IPS-15b (cell line): ENCODE measurements around the gene BRCC3.

Experiments used
- H3K27me3 ChIP-seq: one replicate; pipeline ENCODE4 v1.6.1; 2013; ENCODE audit warnings: low read length; ENCODE audit not compliant: control insufficient read depth, insufficient read depth
- H3K36me3 ChIP-seq: one replicate; pipeline ENCODE4 v1.6.1; 2013; ENCODE audit warnings: low read length; ENCODE audit not compliant: control insufficient read depth, insufficient read depth
- H3K4me1 ChIP-seq: one replicate; pipeline ENCODE4 v1.6.1; 2013; ENCODE audit warnings: mild to moderate bottlenecking, low read length; ENCODE audit not compliant: control insufficient read depth, insufficient read depth
- H3K4me3 ChIP-seq: one replicate; pipeline ENCODE4 v1.5.1; 2013; ENCODE audit warnings: low read depth, low read length
- H3K9ac ChIP-seq: one replicate; pipeline ENCODE4 v1.6.1; 2013; ENCODE audit warnings: low read depth, mild to moderate bottlenecking, low read length
- H3K9me3 ChIP-seq: one replicate; pipeline ENCODE4 v1.6.1; 2013; ENCODE audit warnings: mild to moderate bottlenecking, low read length; ENCODE audit not compliant: control insufficient read depth, insufficient read depth

Gene BRCC3

GRCh38 chrX:155046129-155046810, 25.0 kb upstream of the BRCC3 start:
- Histone ChIP-seq H3K4me1 (no peaks in the 10 kb centered on the region), H3K9me3 (peaks cover 3% of the 10 kb centered on the region), H3K27me3 (no peaks in the 10 kb centered on the region)

DNA sequence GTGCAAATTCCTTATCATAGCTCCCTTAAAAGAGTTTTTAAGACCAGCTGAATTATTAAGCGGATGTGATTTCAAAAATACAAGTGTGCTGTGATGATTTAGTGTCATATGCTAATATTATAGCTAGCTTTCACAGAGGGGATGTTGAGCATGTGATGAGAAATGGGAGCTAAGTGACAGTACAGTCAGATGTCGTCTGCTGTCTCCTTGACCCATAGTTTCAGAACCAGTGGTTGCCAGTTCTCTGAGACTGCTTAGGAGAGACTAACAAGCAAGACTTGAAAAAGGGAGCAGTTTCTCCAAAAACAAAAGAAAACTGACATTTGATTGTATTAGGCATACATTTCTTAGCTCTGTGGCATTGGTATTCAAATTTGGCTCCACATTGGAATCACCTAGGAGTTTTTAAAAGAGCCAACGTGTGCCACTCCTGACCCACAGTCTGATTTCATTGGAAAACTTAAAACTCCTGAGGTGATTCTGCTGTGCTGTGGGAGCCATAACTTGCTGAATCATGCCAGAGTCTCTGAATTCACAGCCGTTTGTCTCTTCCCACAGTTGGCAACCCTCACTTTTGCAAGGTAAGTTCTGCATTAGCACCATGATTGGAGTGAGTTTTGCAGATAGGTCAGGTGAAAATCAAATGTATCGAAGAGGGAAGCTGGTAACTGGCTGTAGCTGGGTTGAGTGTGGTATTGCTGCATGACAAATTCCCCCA, 24.3 kb upstream of the BRCC3 start:
- no peaks in the 10 kb centered on the region for H3K4me1 ChIP-seq
- H3K9ac ChIP-seq, result no peak overlapping the region
- H3K9me3 ChIP-seq, result peaks cover 3% of the 10 kb centered on the region
- no peak overlapping the region for H3K4me3 ChIP-seq
- H3K36me3 ChIP-seq, result no peaks in the 10 kb centered on the region
- H3K27me3 ChIP-seq, result no peaks in the 10 kb centered on the region

More at GRCh38 chrX:155046129-155046810, 25.0 kb upstream of the BRCC3 start:
- no peak overlapping the region for H3K4me3 ChIP-seq
- H3K9ac ChIP-seq, result no peak overlapping the region
- no peaks in the 10 kb centered on the region for H3K36me3 ChIP-seq

GRCh38 chrX:155048977-155049619, 22.2 kb upstream of the BRCC3 start:
- Histone ChIP-seq H3K9me3 (peaks cover 3% of the 10 kb centered on the region), H3K27me3 (no peaks in the 10 kb centered on the region), H3K9ac (no peak overlapping the region), H3K4me3 (no peak overlapping the region), H3K4me1 (no peaks in the 10 kb centered on the region), H3K36me3 (no peaks in the 10 kb centered on the region)

DNA sequence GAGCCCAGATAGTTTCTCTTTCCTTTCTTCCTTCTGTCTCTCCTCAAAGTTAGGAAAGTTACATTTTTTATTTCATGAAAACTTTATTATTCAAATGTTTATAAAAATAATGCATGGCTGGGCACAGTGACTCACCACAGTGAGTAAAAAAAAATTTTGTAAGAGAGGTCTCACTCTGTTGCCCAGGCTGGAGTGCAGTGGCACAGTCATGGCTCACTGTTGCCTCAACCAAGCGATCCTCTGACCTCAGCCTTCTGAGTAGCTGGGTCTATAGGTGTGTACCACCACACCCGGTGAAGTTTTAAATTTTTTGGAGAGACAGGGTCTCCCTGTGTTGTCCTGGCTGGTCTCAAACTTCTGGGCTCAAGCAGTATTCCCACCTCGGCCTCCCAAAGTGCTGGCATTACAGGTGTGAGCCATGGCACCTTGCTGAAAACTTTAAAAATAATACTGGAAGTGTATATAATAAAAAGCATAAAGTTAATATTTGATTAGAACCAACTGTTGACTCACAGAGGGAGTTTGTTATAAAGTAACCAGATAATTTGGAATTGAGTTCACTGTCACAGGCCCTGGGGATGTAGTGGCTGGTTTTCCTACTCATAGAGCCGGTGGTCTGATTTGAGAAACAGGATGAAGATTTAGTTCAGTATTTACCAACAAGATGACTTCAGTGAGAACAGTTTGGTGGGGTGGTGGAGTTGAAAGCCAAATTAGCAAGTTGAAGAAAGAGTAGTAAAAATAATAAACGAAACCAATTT, 18.4 kb upstream of the BRCC3 start:
- no peaks in the 10 kb centered on the region for H3K36me3 ChIP-seq
- H3K9me3 ChIP-seq, result no peaks in the 10 kb centered on the region
- H3K4me3 ChIP-seq, result no peak overlapping the region
- H3K27me3 ChIP-seq, result no peaks in the 10 kb centered on the region
- no peak overlapping the region for H3K9ac ChIP-seq
- no peaks in the 10 kb centered on the region for H3K4me1 ChIP-seq

GRCh38 chrX:155053656-155054055, 17.7 kb upstream of the BRCC3 start:
- H3K27me3 ChIP-seq, result no peaks in the 10 kb centered on the region
- H3K4me3 ChIP-seq, result no peak overlapping the region

DNA sequence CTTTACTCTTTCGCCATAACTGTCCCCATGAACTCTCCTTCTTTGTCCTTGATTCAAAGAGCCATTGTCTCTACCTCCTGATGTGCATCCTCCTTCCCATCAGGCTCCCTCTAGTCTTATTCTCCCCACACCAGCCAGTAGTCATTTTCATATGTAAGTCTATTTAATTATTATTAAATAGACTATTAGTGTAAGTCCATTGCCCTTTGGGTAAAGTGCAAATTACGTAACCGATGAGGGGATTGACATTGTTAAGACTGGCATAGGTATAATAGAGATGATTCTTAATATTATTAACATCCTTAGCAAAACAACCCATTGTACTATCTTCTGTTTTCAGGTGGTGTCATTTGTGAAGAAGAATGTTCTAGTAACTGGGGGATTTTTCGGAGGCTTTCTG, 17.1 kb upstream of the BRCC3 start:
- no peak overlapping the region for H3K9ac ChIP-seq
- H3K36me3 ChIP-seq, result no peaks in the 10 kb centered on the region
- no peaks in the 10 kb centered on the region for H3K4me1 ChIP-seq
- no peaks in the 10 kb centered on the region for H3K27me3 ChIP-seq
- no peak overlapping the region for H3K4me3 ChIP-seq
- H3K9me3 ChIP-seq, result no peaks in the 10 kb centered on the region

More at GRCh38 chrX:155053656-155054055, 17.7 kb upstream of the BRCC3 start:
- no peaks in the 10 kb centered on the region for H3K9me3 ChIP-seq
- H3K36me3 ChIP-seq, result no peaks in the 10 kb centered on the region
- no peak overlapping the region for H3K9ac ChIP-seq
- no peaks in the 10 kb centered on the region for H3K4me1 ChIP-seq

DNA sequence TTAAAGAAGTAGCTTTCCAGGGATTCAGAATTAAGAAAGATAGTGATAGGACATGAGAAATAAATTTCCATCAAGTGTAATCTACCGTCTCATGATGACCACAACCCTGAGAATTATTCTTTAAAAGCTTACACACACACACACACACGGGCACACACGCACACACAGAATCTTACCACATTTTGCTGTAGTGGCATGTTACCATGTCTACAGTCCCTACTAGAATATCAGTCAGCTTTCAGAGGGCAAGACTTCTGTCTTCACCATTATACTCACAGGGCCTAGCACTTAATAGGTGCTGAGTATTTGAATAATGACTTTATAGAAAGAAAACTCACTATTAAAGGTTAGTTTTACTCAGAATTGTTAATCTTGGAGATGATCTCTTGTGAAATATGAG, 15.8 kb upstream of the BRCC3 start:
- Histone ChIP-seq H3K27me3 (no peaks in the 10 kb centered on the region), H3K9ac (no peak overlapping the region), H3K9me3 (no peaks in the 10 kb centered on the region), H3K36me3 (no peaks in the 10 kb centered on the region), H3K4me1 (no peaks in the 10 kb centered on the region), H3K4me3 (no peak overlapping the region)

- no peaks in the 10 kb centered on the region for H3K9me3 ChIP-seq
- no peaks in the 10 kb centered on the region for H3K27me3 ChIP-seq
- H3K4me1 ChIP-seq, result no peaks in the 10 kb centered on the region
- no peak overlapping the region for H3K4me3 ChIP-seq
- H3K9ac ChIP-seq, result no peak overlapping the region
- no peaks in the 10 kb centered on the region for H3K36me3 ChIP-seq
Measured at GRCh38 chrX:155056471-155056870, 14.8 kb upstream of the BRCC3 start.

DNA sequence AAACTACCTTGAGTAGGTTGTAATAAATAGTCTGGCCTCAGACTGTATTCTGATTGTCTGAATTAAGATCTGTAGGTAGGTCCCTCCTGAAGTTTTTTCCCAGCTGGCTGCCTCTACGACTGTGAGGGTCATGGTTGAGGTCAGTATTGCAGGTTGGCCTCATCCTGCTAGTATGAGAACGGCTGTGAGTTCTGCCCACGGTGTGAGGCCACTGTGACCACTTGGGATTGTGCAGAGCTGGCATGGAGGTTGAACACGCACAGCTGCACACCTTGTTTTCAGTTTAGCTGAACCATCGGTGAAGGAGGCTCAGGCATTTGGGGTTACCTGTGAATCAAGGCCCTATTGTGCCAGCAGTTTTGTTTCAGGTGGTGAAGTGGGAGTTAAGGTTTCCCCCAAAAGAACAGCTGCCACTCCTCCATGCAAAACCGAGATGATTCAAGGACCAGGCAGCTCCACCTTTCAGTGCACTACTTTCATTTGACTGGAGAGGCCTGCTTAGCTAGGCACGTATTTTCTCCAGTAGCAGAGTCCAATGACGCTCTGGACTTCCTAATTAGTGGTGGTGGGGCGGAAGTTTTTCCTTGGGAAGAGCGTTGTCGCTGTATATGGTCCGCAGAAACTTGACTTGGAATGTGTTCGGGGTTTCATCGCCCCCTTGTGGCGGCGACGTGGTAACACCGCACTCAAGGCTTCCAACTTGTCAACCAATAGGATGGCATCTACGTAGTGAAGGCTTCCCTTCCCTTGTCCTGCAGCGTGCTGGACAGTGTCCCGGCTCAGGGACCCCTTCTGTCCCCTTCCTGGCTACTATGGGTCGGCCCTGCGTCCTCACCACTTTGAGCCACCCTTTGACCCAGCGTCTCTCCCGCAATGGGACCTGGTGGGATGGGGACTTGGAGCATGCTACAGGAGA, 14.2 kb upstream of the BRCC3 start:
- no peak overlapping the region for H3K9ac ChIP-seq
- no peaks in the 10 kb centered on the region for H3K36me3 ChIP-seq
- no peaks in the 10 kb centered on the region for H3K27me3 ChIP-seq
- H3K4me1 ChIP-seq, result no peaks in the 10 kb centered on the region
- H3K9me3 ChIP-seq, result no peaks in the 10 kb centered on the region
- peak overlapping the region; percentile 26 for H3K4me3 ChIP-seq

GRCh38 chrX:155061760-155062159, 9.5 kb upstream of the BRCC3 start:
- H3K4me1 ChIP-seq, result no peaks in the 10 kb centered on the region
- no peak overlapping the region for H3K4me3 ChIP-seq
- H3K27me3 ChIP-seq, result no peaks in the 10 kb centered on the region
- no peak overlapping the region for H3K9ac ChIP-seq
- H3K36me3 ChIP-seq, result no peaks in the 10 kb centered on the region
- H3K9me3 ChIP-seq, result no peaks in the 10 kb centered on the region
